GM23338 (cell line): Measurements from ENCODE around the gene PBX3. TPM values are rescaled to one million over a fixed set of nuclear protein-coding genes. Genes with fewer than 3 reads are reported as not detected.

ENCODE experiments used
- ATAC-seq: fragments of 200-7000 bp; cut with Tn5 transposase; 3 replicates; pipeline ENCODE4 v1.9.1; 2020
- DNase-seq: peaks from one replicate; pipeline ENCODE4 v3.0.0-alpha.2; 2015; ENCODE audit warnings: low spot score
- H2AFZ ChIP-seq: fragments of 200-600 bp; sonication (generic); 2 replicates; pipeline ENCODE4 v1.8.0; 2016; ENCODE audit warnings: antibody characterized with exemption, mild to moderate bottlenecking, moderate library complexity
- H3F3A ChIP-seq: fragments of 200-600 bp; sonication (generic); replicated peaks from 2 replicates; pipeline ENCODE4 v1.8.0; 2017; ENCODE audit warnings: antibody characterized with exemption, mixed run types, low read depth
- H3K27ac ChIP-seq: fragments of 200-600 bp; sonication (generic); 2 replicates; pipeline ENCODE4 v1.6.1; 2016; ENCODE audit warnings: low read depth
- H3K27me3 ChIP-seq: fragments of 200-600 bp; sonication (generic); 2 replicates; pipeline ENCODE4 v1.8.0; 2016; ENCODE audit warnings: mild to moderate bottlenecking, mixed run types, moderate library complexity; ENCODE audit not compliant: insufficient read depth
- H3K36me3 ChIP-seq: fragments of 200-600 bp; sonication (generic); 2 replicates; pipeline ENCODE4 v1.8.0; 2016; ENCODE audit warnings: mild to moderate bottlenecking; ENCODE audit not compliant: insufficient read depth
- H3K4me1 ChIP-seq: fragments of 200-600 bp; sonication (generic); 2 replicates; pipeline ENCODE4 v1.8.0; 2016; ENCODE audit warnings: mild to moderate bottlenecking, moderate library complexity; ENCODE audit not compliant: insufficient read depth
- H3K4me2 ChIP-seq: fragments of 200-600 bp; sonication (generic); 2 replicates; pipeline ENCODE4 v1.7.1; 2017; ENCODE audit warnings: mixed run types
- H3K4me3 ChIP-seq: fragments of 200-600 bp; sonication (generic); 2 replicates; pipeline ENCODE4 v1.6.1; 2016; ENCODE audit warnings: mixed run types
- H3K79me2 ChIP-seq: fragments of 200-600 bp; sonication (generic); replicated peaks from 2 replicates; pipeline ENCODE4 v1.8.0; 2017; ENCODE audit warnings: mild to moderate bottlenecking; ENCODE audit not compliant: insufficient read depth
- H3K9me2 ChIP-seq: fragments of 200-600 bp; sonication (generic); 2 replicates; pipeline ENCODE4 v1.8.0; 2017; ENCODE audit not compliant: insufficient read depth
- H4K20me1 ChIP-seq: fragments of 200-600 bp; sonication (generic); replicated peaks from 2 replicates; pipeline ENCODE4 v1.8.0; 2017; ENCODE audit warnings: mild to moderate bottlenecking; ENCODE audit not compliant: insufficient read depth
- H3K27ac Mint-ChIP-seq: 2 replicates; pipeline ENCODE4 v1.8.0; 2020; ENCODE audit warnings: inconsistent platforms, mild to moderate bottlenecking, moderate library complexity, mixed read lengths
- H3K27me3 Mint-ChIP-seq: 3 replicates; pipeline ENCODE4 v1.8.0; 2022; ENCODE audit warnings: low read depth, mild to moderate bottlenecking, moderate library complexity, mixed read lengths, inconsistent platforms; ENCODE audit not compliant: insufficient read depth, poor library complexity
- H3K36me3 Mint-ChIP-seq: 3 replicates; pipeline ENCODE4 v1.8.0; 2021; ENCODE audit warnings: low read depth, mild to moderate bottlenecking, inconsistent platforms, moderate library complexity, mixed read lengths
- H3K4me1 Mint-ChIP-seq: 3 replicates; pipeline ENCODE4 v1.8.0; 2020; ENCODE audit warnings: mild to moderate bottlenecking, inconsistent platforms, mixed read lengths
- H3K4me3 Mint-ChIP-seq: 3 replicates; pipeline ENCODE4 v1.8.0; 2021; ENCODE audit warnings: moderate library complexity, mild to moderate bottlenecking, inconsistent platforms, mixed read lengths
- H3K9me3 Mint-ChIP-seq: 3 replicates; pipeline ENCODE4 v1.8.0; 2020; ENCODE audit warnings: moderate library complexity, mild to moderate bottlenecking, inconsistent platforms, mixed read lengths
- CREB1 ChIP-seq: fragments of 250-450 bp; sonication (Bioruptor Pico); IDR thresholded peaks from 2 replicates; pipeline ENCODE4 v1.5.0; 2020; ENCODE audit warnings: low read depth, mild to moderate bottlenecking, moderate library complexity
- EZH2 ChIP-seq: fragments of 200-600 bp; sonication (generic); IDR thresholded peaks from one replicate; pipeline ENCODE4 v1.8.0; 2017; ENCODE audit warnings: antibody characterized with exemption, mild to moderate bottlenecking, low read depth; ENCODE audit not compliant: unreplicated experiment
- JUNB ChIP-seq: IDR thresholded peaks from one replicate; pipeline ENCODE4 v1.6.1; 2016; ENCODE audit warnings: antibody characterized with exemption; ENCODE audit not compliant: unreplicated experiment
- NANOG ChIP-seq: IDR thresholded peaks from 2 replicates; pipeline ENCODE4 v1.6.1; 2016; ENCODE audit warnings: antibody characterized with exemption, borderline replicate concordance
- POLR2AphosphoS5 ChIP-seq: IDR thresholded peaks from 2 replicates; pipeline ENCODE4 v1.6.1; 2016; ENCODE audit warnings: antibody characterized with exemption, low read depth
- STAT1 ChIP-seq: IDR thresholded peaks from one replicate; pipeline ENCODE4 v1.6.1; 2016; ENCODE audit warnings: antibody characterized with exemption; ENCODE audit not compliant: unreplicated experiment
- ZNF114 ChIP-seq: fragments of 250-450 bp; sonication (Bioruptor Pico); IDR thresholded peaks from 2 replicates; pipeline ENCODE4 v1.5.0; 2020; ENCODE audit warnings: mild to moderate bottlenecking, moderate library complexity
- ZNF331 ChIP-seq: fragments of 250-450 bp; sonication (Bioruptor Pico); IDR thresholded peaks from 2 replicates; pipeline ENCODE4 v1.5.0; 2020; ENCODE audit warnings: low read depth, mild to moderate bottlenecking, moderate library complexity
- polyA plus RNA-seq: library from polyadenylated mRNA; unstranded; fragments of >200 nt; fragmentation: Nextera tagmentation; extraction: Ambion mirVana; gene quantifications from 2 replicates; pipeline ENCODE4 v1.2.1, GENCODE V29; 2016
- total RNA-seq: library from RNA; depleted of rRNA; stranded (reverse); fragments of >200 nt; shearing (Covaris generic); gene quantifications from 2 replicates; pipeline ENCODE4 v1.2.3, GENCODE V29; 2014
- TF ChIP-seq, protein P1 (sequence below): IDR thresholded peaks from 2 replicates; pipeline ENCODE4 v1.6.1; 2016; ENCODE audit warnings: antibody characterized with exemption
- TF ChIP-seq, protein P2 (sequence below), 2 experiments: fragments of 200-600 bp in 1 of 2; sonication (generic) in 1 of 2; conservative IDR thresholded peaks; 2 replicates each; pipeline versions ENCODE4 v1.5.1 to v1.6.1; 2016 to 2017; ENCODE audit warnings: antibody characterized with exemption in 2 of 2, low read depth in 2 of 2, mild to moderate bottlenecking in 2 of 2, moderate library complexity in 1 of 2
- TF ChIP-seq, protein P3 (sequence below): IDR thresholded peaks from one replicate; pipeline ENCODE4 v1.6.1; 2018; ENCODE audit warnings: antibody characterized with exemption; ENCODE audit not compliant: unreplicated experiment
- TF ChIP-seq, protein P4 (sequence below): fragments of 250-450 bp; sonication (Bioruptor Pico); IDR thresholded peaks from 2 replicates; pipeline ENCODE4 v1.5.0; 2020; ENCODE audit warnings: mild to moderate bottlenecking, moderate library complexity

The PBX3 gene
- total and polyA plus RNA-seq, 2 experiments from 2014 or later = 28.9 to 50.5 TPM

DNA sequence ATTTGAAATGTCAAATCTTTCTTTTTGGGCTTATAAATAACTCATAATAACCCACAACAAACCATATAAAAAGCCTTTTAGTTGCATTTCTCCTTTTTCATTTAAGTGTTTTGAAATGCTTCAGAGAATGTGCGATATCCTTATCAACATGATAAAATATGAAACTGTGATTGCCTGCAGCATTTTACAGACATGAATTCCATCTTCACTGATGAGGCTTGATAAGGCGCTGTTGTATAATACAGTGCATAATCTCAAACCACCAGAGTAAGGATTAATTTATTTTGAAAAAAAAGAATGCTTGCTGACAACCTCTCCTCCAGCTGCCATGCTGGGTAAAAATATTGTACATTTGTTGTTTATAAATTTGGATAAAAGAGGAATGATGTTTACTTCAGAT is 216.8 kb downstream of the PBX3 start:
- no peak overlapping the region for H3K4me3 Mint-ChIP-seq
- H3K27ac Mint-ChIP-seq = peak overlapping the region; percentile 35; the same call in 1 of the 2 replicates
- Histone ChIP-seq H3K27me3 (no peaks in the 10 kb centered on the region), H3K4me2 (no peak overlapping the region), H2AFZ (no peak overlapping the region), H3K79me2 (no peaks in the 10 kb centered on the region), H3F3A (no peaks in the 10 kb centered on the region), H3K9me2 (no peaks in the 10 kb centered on the region), H3K4me1 (no peaks in the 10 kb centered on the region), H3K27ac (no peak overlapping the region), H3K36me3 (peaks cover 13% of the 10 kb centered on the region; the same call in 1 of the 2 replicates), H4K20me1 (peaks cover 4% of the 10 kb centered on the region; the same call in 1 of the 2 replicates), H3K4me3 (no peak overlapping the region)
- TF ChIP-seq ZNF114 (CRISPR knock-in tag) (no peak), ZNF331 (CRISPR knock-in tag) (no peak), CREB1 (CRISPR knock-in tag) (no peak), NANOG (no peak), JUNB (no peak), POLR2AphosphoS5 (no peak), EZH2 (no peak), STAT1 (no peak)
- TF ChIP-seq, protein P1, sequence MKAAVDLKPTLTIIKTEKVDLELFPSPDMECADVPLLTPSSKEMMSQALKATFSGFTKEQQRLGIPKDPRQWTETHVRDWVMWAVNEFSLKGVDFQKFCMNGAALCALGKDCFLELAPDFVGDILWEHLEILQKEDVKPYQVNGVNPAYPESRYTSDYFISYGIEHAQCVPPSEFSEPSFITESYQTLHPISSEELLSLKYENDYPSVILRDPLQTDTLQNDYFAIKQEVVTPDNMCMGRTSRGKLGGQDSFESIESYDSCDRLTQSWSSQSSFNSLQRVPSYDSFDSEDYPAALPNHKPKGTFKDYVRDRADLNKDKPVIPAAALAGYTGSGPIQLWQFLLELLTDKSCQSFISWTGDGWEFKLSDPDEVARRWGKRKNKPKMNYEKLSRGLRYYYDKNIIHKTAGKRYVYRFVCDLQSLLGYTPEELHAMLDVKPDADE = no peak
- TF ChIP-seq, protein P2, sequence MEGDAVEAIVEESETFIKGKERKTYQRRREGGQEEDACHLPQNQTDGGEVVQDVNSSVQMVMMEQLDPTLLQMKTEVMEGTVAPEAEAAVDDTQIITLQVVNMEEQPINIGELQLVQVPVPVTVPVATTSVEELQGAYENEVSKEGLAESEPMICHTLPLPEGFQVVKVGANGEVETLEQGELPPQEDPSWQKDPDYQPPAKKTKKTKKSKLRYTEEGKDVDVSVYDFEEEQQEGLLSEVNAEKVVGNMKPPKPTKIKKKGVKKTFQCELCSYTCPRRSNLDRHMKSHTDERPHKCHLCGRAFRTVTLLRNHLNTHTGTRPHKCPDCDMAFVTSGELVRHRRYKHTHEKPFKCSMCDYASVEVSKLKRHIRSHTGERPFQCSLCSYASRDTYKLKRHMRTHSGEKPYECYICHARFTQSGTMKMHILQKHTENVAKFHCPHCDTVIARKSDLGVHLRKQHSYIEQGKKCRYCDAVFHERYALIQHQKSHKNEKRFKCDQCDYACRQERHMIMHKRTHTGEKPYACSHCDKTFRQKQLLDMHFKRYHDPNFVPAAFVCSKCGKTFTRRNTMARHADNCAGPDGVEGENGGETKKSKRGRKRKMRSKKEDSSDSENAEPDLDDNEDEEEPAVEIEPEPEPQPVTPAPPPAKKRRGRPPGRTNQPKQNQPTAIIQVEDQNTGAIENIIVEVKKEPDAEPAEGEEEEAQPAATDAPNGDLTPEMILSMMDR (conservative IDR thresholded peaks at IDR 0.05; ENCODE audit: low read depth in 2 of 2) = no peak
- TF ChIP-seq, protein P3, sequence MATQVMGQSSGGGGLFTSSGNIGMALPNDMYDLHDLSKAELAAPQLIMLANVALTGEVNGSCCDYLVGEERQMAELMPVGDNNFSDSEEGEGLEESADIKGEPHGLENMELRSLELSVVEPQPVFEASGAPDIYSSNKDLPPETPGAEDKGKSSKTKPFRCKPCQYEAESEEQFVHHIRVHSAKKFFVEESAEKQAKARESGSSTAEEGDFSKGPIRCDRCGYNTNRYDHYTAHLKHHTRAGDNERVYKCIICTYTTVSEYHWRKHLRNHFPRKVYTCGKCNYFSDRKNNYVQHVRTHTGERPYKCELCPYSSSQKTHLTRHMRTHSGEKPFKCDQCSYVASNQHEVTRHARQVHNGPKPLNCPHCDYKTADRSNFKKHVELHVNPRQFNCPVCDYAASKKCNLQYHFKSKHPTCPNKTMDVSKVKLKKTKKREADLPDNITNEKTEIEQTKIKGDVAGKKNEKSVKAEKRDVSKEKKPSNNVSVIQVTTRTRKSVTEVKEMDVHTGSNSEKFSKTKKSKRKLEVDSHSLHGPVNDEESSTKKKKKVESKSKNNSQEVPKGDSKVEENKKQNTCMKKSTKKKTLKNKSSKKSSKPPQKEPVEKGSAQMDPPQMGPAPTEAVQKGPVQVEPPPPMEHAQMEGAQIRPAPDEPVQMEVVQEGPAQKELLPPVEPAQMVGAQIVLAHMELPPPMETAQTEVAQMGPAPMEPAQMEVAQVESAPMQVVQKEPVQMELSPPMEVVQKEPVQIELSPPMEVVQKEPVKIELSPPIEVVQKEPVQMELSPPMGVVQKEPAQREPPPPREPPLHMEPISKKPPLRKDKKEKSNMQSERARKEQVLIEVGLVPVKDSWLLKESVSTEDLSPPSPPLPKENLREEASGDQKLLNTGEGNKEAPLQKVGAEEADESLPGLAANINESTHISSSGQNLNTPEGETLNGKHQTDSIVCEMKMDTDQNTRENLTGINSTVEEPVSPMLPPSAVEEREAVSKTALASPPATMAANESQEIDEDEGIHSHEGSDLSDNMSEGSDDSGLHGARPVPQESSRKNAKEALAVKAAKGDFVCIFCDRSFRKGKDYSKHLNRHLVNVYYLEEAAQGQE = no peak
- TF ChIP-seq, protein P4, sequence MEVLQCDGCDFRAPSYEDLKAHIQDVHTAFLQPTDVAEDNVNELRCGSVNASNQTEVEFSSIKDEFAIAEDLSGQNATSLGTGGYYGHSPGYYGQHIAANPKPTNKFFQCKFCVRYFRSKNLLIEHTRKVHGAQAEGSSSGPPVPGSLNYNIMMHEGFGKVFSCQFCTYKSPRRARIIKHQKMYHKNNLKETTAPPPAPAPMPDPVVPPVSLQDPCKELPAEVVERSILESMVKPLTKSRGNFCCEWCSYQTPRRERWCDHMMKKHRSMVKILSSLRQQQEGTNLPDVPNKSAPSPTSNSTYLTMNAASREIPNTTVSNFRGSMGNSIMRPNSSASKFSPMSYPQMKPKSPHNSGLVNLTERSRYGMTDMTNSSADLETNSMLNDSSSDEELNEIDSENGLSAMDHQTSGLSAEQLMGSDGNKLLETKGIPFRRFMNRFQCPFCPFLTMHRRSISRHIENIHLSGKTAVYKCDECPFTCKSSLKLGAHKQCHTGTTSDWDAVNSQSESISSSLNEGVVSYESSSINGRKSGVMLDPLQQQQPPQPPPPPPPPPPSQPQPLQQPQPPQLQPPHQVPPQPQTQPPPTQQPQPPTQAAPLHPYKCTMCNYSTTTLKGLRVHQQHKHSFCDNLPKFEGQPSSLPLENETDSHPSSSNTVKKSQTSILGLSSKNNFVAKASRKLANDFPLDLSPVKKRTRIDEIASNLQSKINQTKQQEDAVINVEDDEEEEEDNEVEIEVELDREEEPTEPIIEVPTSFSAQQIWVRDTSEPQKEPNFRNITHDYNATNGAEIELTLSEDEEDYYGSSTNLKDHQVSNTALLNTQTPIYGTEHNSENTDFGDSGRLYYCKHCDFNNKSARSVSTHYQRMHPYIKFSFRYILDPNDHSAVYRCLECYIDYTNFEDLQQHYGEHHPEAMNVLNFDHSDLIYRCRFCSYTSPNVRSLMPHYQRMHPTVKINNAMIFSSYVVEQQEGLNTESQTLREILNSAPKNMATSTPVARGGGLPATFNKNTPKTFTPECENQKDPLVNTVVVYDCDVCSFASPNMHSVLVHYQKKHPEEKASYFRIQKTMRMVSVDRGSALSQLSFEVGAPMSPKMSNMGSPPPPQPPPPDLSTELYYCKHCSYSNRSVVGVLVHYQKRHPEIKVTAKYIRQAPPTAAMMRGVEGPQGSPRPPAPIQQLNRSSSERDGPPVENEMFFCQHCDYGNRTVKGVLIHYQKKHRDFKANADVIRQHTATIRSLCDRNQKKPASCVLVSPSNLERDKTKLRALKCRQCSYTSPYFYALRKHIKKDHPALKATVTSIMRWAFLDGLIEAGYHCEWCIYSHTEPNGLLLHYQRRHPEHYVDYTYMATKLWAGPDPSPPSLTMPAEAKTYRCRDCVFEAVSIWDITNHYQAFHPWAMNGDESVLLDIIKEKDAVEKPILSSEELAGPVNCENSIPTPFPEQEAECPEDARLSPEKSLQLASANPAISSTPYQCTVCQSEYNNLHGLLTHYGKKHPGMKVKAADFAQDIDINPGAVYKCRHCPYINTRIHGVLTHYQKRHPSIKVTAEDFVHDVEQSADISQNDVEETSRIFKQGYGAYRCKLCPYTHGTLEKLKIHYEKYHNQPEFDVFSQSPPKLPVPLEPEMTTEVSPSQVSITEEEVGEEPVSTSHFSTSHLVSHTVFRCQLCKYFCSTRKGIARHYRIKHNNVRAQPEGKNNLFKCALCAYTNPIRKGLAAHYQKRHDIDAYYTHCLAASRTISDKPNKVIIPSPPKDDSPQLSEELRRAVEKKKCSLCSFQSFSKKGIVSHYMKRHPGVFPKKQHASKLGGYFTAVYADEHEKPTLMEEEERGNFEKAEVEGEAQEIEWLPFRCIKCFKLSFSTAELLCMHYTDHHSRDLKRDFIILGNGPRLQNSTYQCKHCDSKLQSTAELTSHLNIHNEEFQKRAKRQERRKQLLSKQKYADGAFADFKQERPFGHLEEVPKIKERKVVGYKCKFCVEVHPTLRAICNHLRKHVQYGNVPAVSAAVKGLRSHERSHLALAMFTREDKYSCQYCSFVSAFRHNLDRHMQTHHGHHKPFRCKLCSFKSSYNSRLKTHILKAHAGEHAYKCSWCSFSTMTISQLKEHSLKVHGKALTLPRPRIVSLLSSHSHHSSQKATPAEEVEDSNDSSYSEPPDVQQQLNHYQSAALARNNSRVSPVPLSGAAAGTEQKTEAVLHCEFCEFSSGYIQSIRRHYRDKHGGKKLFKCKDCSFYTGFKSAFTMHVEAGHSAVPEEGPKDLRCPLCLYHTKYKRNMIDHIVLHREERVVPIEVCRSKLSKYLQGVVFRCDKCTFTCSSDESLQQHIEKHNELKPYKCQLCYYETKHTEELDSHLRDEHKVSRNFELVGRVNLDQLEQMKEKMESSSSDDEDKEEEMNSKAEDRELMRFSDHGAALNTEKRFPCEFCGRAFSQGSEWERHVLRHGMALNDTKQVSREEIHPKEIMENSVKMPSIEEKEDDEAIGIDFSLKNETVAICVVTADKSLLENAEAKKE (CRISPR knock-in tag) = no peak
- H3K9me3 Mint-ChIP-seq = no peaks in the 10 kb centered on the region
- H3K27me3 Mint-ChIP-seq = no peaks in the 10 kb centered on the region
- peaks cover 15% of the 10 kb centered on the region for H3K4me1 Mint-ChIP-seq
- H3K36me3 Mint-ChIP-seq = peaks cover 30% of the 10 kb centered on the region
- no peak for DNase-seq
- ATAC-seq = no peak
